Suprapubic skin (tissue), 3 donors: ENCODE measurements around the gene KCNH5.

Experiments
- CTCF ChIP-seq, 2 donors: fragments of 200-600 bp in 1 of 2; fragments of 450-650 bp in 1 of 2; sonication (generic) in 1 of 2; IDR thresholded peaks; one replicate each; pipeline ENCODE4 v1.5.1; 2016 to 2019; ENCODE audit warnings: antibody characterized with exemption in 2 of 2, mild to moderate bottlenecking in 1 of 2, moderate library complexity in 1 of 2
- EP300 ChIP-seq: sonication (generic); formaldehyde crosslinking; IDR thresholded peaks from one replicate; pipeline ENCODE4 v1.6.1; 2017; ENCODE audit warnings: antibody characterized with exemption
- POLR2A ChIP-seq, 2 donors: fragments of 450-650 bp; IDR thresholded peaks; one replicate each; pipeline ENCODE4 v1.6.1; 2017; ENCODE audit warnings: antibody characterized with exemption in 2 of 2, mild to moderate bottlenecking in 2 of 2, moderate library complexity in 2 of 2

- TF ChIP-seq CTCF (IDR thresholded peaks at IDR 0.05) (no peak), EP300 (no peak), POLR2A (IDR thresholded peaks at IDR 0.05) (no peak)
Measured at GRCh38 chr14:63045234-63045611, at the start of gene KCNH5.
